OCI-LY3 (cell line): ENCODE measurements around the gene ERG.

Experiments
- EZH2phosphoT487 ChIP-seq: fragments of 200-600 bp; shearing (Covaris generic); IDR thresholded peaks from 2 replicates; pipeline ENCODE4 v1.6.1; 2018; ENCODE audit warnings: antibody characterized with exemption, mixed run types, low read depth
- TF ChIP-seq, protein P1 (sequence below): fragments of 200-600, 300-600 bp; sonication (generic); IDR thresholded peaks from 2 replicates; pipeline ENCODE4 v1.5.1; 2014; ENCODE audit warnings: antibody characterized with exemption, low read length, low read depth

- TF ChIP-seq, protein P1, sequence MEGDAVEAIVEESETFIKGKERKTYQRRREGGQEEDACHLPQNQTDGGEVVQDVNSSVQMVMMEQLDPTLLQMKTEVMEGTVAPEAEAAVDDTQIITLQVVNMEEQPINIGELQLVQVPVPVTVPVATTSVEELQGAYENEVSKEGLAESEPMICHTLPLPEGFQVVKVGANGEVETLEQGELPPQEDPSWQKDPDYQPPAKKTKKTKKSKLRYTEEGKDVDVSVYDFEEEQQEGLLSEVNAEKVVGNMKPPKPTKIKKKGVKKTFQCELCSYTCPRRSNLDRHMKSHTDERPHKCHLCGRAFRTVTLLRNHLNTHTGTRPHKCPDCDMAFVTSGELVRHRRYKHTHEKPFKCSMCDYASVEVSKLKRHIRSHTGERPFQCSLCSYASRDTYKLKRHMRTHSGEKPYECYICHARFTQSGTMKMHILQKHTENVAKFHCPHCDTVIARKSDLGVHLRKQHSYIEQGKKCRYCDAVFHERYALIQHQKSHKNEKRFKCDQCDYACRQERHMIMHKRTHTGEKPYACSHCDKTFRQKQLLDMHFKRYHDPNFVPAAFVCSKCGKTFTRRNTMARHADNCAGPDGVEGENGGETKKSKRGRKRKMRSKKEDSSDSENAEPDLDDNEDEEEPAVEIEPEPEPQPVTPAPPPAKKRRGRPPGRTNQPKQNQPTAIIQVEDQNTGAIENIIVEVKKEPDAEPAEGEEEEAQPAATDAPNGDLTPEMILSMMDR, result no peak
- TF ChIP-seq EZH2phosphoT487, result no peak
Observed at GRCh38 chr21:38459490-38459889, 38.8 kb downstream of the ERG start.
